Vagina (tissue), 2 donors: Measurements from ENCODE around the gene GNAZ. TPM values are rescaled to one million over a fixed set of nuclear protein-coding genes. Genes with fewer than 3 reads are reported as not detected.

Experiments
- DNase-seq, 2 donors: peaks; one replicate each; pipeline ENCODE4 v3.0.0-alpha.2; 2017; ENCODE audit errors: extremely low spot score in 2 of 2
- H3K27ac ChIP-seq: fragments of 200-600 bp; sonication (generic); one replicate; pipeline ENCODE4 v1.5.1; 2019
- H3K27me3 ChIP-seq: fragments of 200-600 bp; sonication (generic); one replicate; pipeline ENCODE4 v1.5.1; 2019
- H3K36me3 ChIP-seq, 2 donors: fragments of 200-600 bp; sonication (generic); one replicate each; pipeline ENCODE4 v1.5.1; 2017 to 2019
- H3K4me1 ChIP-seq: fragments of 200-600 bp; sonication (generic); one replicate; pipeline ENCODE4 v1.5.1; 2019
- H3K4me3 ChIP-seq, 2 donors: fragments of 200-600 bp; sonication (generic); 1 replicate in 1 of 2; 2 replicates in 1 of 2; pipeline ENCODE4 v1.5.1; 2016 to 2019
- H3K9me3 ChIP-seq: fragments of 200-600 bp; sonication (generic); one replicate; pipeline ENCODE4 v1.5.1; 2019
- POLR2A ChIP-seq, 2 donors: fragments of 450-650 bp; IDR thresholded peaks; one replicate each; pipeline ENCODE4 v1.6.1; 2017; ENCODE audit warnings: antibody characterized with exemption in 2 of 2, mild to moderate bottlenecking in 2 of 2, moderate library complexity in 2 of 2
- POLR2AphosphoS5 ChIP-seq, 2 donors: sonication (generic); formaldehyde crosslinking; IDR thresholded peaks; one replicate each; pipeline ENCODE4 v1.9.0; 2017; ENCODE audit warnings: antibody characterized with exemption in 2 of 2, mild to moderate bottlenecking in 2 of 2, low read depth in 1 of 2; ENCODE audit not compliant: insufficient read depth in 1 of 2
- intact Hi-C: fragments of 100-400 bp; cut with DNase I; formaldehyde crosslinking; loops from one replicate; pipeline ENCODE4 v1.15.1; 2023
- total RNA-seq: library from RNA; depleted of rRNA; stranded (reverse); fragments of >200 nt; gene quantifications from one replicate; pipeline ENCODE4 v1.2.3, GENCODE V29; 2016
- TF ChIP-seq, protein P1 (sequence below), 3 experiments: fragments of 450-650 bp in 2 of 3; fragments of 200-600 bp in 1 of 3; sonication (generic) in 1 of 3; IDR thresholded peaks; one replicate each; pipeline ENCODE4 v1.5.1; 2017 to 2019; ENCODE audit warnings: antibody characterized with exemption in 3 of 3, mild to moderate bottlenecking in 2 of 3, moderate library complexity in 2 of 3

The GNAZ gene
- total RNA-seq, 1 donor from 2014 or later = 11.3 TPM

DNA sequence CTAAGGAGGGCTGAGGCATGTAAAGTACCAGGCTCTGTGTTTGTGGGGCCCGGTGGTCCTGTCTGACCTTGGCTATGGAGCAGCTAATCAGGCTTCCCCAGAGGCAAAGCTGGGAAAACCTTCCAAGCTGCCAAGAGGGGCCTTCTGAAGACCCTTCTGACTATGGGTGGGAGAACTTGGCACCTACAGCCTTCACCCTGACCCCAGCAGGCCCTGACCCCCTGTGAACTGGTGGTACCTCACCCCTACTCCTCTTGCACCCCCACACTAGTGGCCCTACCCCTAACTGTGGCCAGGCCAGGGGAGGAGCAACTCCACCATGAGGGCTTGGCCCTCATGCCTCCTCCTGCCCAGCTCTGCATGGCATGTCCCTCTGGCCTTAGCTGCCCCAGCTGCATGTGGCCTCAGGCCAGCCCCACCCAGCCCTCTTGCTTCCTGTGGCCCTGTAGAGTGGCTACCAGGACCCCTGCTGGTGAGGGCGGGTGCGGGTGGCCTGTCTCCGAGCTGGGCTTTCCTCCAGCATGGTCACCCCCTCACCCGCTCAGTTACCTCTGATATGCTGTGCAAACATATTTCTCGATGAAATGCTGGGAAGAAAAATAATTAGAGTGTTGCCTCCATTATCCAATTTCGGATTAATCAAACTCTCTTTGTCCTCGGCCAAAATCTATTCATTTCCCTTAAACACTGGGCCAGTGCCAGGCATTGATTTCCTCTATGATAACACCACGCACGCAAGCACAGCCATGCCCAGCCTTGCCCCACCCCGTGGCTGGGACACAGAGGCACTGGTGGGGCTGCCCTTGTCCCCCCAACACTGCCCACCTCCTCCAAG, 7.5 kb downstream of the GNAZ start:
- H3K27ac ChIP-seq = no peak overlapping the region

DNA sequence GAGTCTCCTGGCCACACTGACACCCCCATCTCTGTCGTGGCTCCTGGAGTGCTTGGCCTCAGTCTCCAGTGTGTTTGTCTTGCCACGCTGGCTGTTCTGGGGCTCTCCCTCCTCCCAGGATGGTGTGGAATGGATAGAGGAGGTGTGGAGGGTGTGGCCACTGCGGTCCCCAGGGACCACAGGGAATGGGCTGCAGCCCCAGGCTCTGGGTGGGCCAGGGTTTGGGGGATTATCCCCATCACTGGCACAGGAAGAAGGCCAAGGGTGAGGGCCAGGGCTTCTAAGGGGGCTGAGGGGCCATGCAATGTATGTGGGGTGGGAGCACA, 8.1 kb downstream of the GNAZ start:
- no peak for DNase-seq
- Histone ChIP-seq H3K4me3 (no peak overlapping the region), H3K4me1 (peaks cover 5% of the 10 kb centered on the region), H3K9me3 (no peaks in the 10 kb centered on the region), H3K27me3 (no peaks in the 10 kb centered on the region), H3K27ac (no peak overlapping the region), H3K36me3 (no peaks in the 10 kb centered on the region)
- intact Hi-C loops = no loop called here
- TF ChIP-seq, protein P1, sequence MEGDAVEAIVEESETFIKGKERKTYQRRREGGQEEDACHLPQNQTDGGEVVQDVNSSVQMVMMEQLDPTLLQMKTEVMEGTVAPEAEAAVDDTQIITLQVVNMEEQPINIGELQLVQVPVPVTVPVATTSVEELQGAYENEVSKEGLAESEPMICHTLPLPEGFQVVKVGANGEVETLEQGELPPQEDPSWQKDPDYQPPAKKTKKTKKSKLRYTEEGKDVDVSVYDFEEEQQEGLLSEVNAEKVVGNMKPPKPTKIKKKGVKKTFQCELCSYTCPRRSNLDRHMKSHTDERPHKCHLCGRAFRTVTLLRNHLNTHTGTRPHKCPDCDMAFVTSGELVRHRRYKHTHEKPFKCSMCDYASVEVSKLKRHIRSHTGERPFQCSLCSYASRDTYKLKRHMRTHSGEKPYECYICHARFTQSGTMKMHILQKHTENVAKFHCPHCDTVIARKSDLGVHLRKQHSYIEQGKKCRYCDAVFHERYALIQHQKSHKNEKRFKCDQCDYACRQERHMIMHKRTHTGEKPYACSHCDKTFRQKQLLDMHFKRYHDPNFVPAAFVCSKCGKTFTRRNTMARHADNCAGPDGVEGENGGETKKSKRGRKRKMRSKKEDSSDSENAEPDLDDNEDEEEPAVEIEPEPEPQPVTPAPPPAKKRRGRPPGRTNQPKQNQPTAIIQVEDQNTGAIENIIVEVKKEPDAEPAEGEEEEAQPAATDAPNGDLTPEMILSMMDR (IDR thresholded peaks at IDR 0.05) = no peak
- TF ChIP-seq POLR2A (IDR thresholded peaks at IDR 0.05) = no peak
- TF ChIP-seq POLR2AphosphoS5 (IDR thresholded peaks at IDR 0.05; ENCODE audit: insufficient read depth in 1 of 2, low read depth in 1 of 2) = no peak

More for the DNA sequence above, 7.5 kb downstream of the GNAZ start:
- Histone ChIP-seq H3K4me3 (no peak overlapping the region), H3K36me3 (no peaks in the 10 kb centered on the region), H3K27me3 (no peaks in the 10 kb centered on the region), H3K4me1 (peaks cover 5% of the 10 kb centered on the region), H3K9me3 (no peaks in the 10 kb centered on the region)
- no peak for DNase-seq
- intact Hi-C loops = no loop called here
- no peak for TF ChIP-seq POLR2AphosphoS5 (IDR thresholded peaks at IDR 0.05; ENCODE audit: insufficient read depth in 1 of 2, low read depth in 1 of 2)
- TF ChIP-seq, protein P1 (IDR thresholded peaks at IDR 0.05) = no peak
- no peak for TF ChIP-seq POLR2A (IDR thresholded peaks at IDR 0.05)

GRCh38 chr22:23079240-23079768, 9.0 kb downstream of the GNAZ start:
- Histone ChIP-seq H3K27ac (no peak overlapping the region), H3K4me3 (no peak overlapping the region), H3K4me1 (peaks cover 5% of the 10 kb centered on the region), H3K36me3 (no peaks in the 10 kb centered on the region), H3K27me3 (no peaks in the 10 kb centered on the region), H3K9me3 (no peaks in the 10 kb centered on the region)
- intact Hi-C loops = no loop called here
- no peak for DNase-seq
- no peak for TF ChIP-seq POLR2A (IDR thresholded peaks at IDR 0.05)
- TF ChIP-seq, protein P1 (IDR thresholded peaks at IDR 0.05) = no peak
- no peak for TF ChIP-seq POLR2AphosphoS5 (IDR thresholded peaks at IDR 0.05; ENCODE audit: insufficient read depth in 1 of 2, low read depth in 1 of 2)

- H3K9me3 ChIP-seq = no peaks in the 10 kb centered on the region
- no peak overlapping the region for H3K4me3 ChIP-seq
- no peaks in the 10 kb centered on the region for H3K36me3 ChIP-seq
- no peak overlapping the region for H3K27ac ChIP-seq
- peaks cover 5% of the 10 kb centered on the region for H3K4me1 ChIP-seq
- no peak for DNase-seq
- intact Hi-C loops = no loop called here
- TF ChIP-seq POLR2AphosphoS5 (IDR thresholded peaks at IDR 0.05; ENCODE audit: insufficient read depth in 1 of 2, low read depth in 1 of 2) (no peak), POLR2A (IDR thresholded peaks at IDR 0.05) (no peak)
- TF ChIP-seq, protein P1 (IDR thresholded peaks at IDR 0.05) = no peak
- no peaks in the 10 kb centered on the region for H3K27me3 ChIP-seq
These were observed 9.6 kb downstream of the GNAZ start for GRCh38 chr22:23079814-23080521.
